Measurements from ENCODE around the gene GZMB.
"Not testable (repeated sequence)": the region's sequence is repeated elsewhere in the genome, so short reads cannot be mapped to it uniquely, and the experiment has no call there.

GRCh38 chr14:24648361-24648760 lies 14.4 kb upstream of the GZMB start:
- not testable (repeated sequence) for TF ChIP-seq YY1 (IDR thresholded peaks at IDR 0.05; ENCODE audit: insufficient read depth, insufficient read length); ZNF274 (IDR thresholded peaks at IDR 0.05; ENCODE audit: low read depth, low read length); SUZ12 (IDR thresholded peaks at IDR 0.05; ENCODE audit: extremely low read depth, insufficient read depth, insufficient read length)
